ENCODE data around the gene KIF19. TPM values are rescaled to one million over a fixed set of nuclear protein-coding genes. Genes with fewer than 3 reads are reported as not detected.

The KIF19 gene
- total RNA-seq, 4 donors from 2014 or later = 77.4 to 211 (median 117) TPM

- H3K27me3 ChIP-seq = no peaks in the 10 kb centered on the region
- 62 to 69% methylated on average over 10 to 11 of the region's 11 CpGs for WGBS, 2 donors
- no peak overlapping the region for H3K4me3 ChIP-seq
- no peak for DNase-seq (ENCODE audit: low spot score in 2 of 2)
- H3K4me1 ChIP-seq = no peaks in the 10 kb centered on the region
- no peaks in the 10 kb centered on the region for H3K36me3 ChIP-seq
- TF ChIP-seq EP300 (IDR thresholded peaks at IDR 0.05) (no peak), CTCF (IDR thresholded peaks at IDR 0.05) (no peak), POLR2A (IDR thresholded peaks at IDR 0.05) (no peak)
- H3K27ac ChIP-seq = no peak overlapping the region
- H3K9me3 ChIP-seq = no peaks in the 10 kb centered on the region
Measured at GRCh38 chr17:74290340-74290739, 35.7 kb upstream of the KIF19 start.

GRCh38 chr17:74292495-74292894 is 33.5 kb upstream of the KIF19 start:
- WGBS, 2 donors = 91 to 97% methylated on average over 10 of the region's 10 CpGs
- peaks cover 0 to 14% (median 0%) of the 10 kb centered on the region in 4 donors for H3K4me1 ChIP-seq
- no peak for TF ChIP-seq POLR2A (IDR thresholded peaks at IDR 0.05)
- TF ChIP-seq CTCF (IDR thresholded peaks at IDR 0.05) = no peak
- TF ChIP-seq EP300 (IDR thresholded peaks at IDR 0.05) = no peak
- no peak overlapping the region for H3K27ac ChIP-seq
- no peaks in the 10 kb centered on the region for H3K36me3 ChIP-seq
- no peaks in the 10 kb centered on the region for H3K9me3 ChIP-seq
- H3K4me3 ChIP-seq = no peak overlapping the region
- no peak for DNase-seq (ENCODE audit: low spot score in 2 of 2)
- no peaks in the 10 kb centered on the region for H3K27me3 ChIP-seq

GRCh38 chr17:74295625-74296547 is 30.1 kb upstream of the KIF19 start:
- H3K4me1 ChIP-seq = peaks cover 0 to 14% (median 0%) of the 10 kb centered on the region in 4 donors
- TF ChIP-seq CTCF (IDR thresholded peaks at IDR 0.05) = no peak
- TF ChIP-seq EP300 (IDR thresholded peaks at IDR 0.05) = no peak
- no peak for TF ChIP-seq POLR2A (IDR thresholded peaks at IDR 0.05)
- peak overlapping the region in 1 of 4 donors; percentile 13 for H3K27ac ChIP-seq
- WGBS, 2 donors = 67 to 68% methylated on average over 10 of the region's 10 CpGs
- DNase-seq (ENCODE audit: low spot score in 2 of 2) = no peak
- no peaks in the 10 kb centered on the region for H3K36me3 ChIP-seq
- H3K9me3 ChIP-seq = no peaks in the 10 kb centered on the region
- H3K27me3 ChIP-seq = no peaks in the 10 kb centered on the region
- H3K4me3 ChIP-seq = no peak overlapping the region

- no peaks in the 10 kb centered on the region for H3K36me3 ChIP-seq
- no peak overlapping the region for H3K4me3 ChIP-seq
- WGBS, 2 donors = 4 to 5% methylated on average over 5 of the region's 5 CpGs
- peak; percentile 43 to 78 for DNase-seq (ENCODE audit: low spot score in 2 of 2)
- no peaks in the 10 kb centered on the region for H3K27me3 ChIP-seq
- peaks cover 0 to 14% (median 0%) of the 10 kb centered on the region in 4 donors for H3K4me1 ChIP-seq
- H3K27ac ChIP-seq = no peak overlapping the region
- H3K9me3 ChIP-seq = no peaks in the 10 kb centered on the region
- no peak for TF ChIP-seq POLR2A (IDR thresholded peaks at IDR 0.05)
- peak in 1 of 2 donors; percentile 35 for TF ChIP-seq EP300 (IDR thresholded peaks at IDR 0.05)
- peak; percentile 36 to 81 (median 73) for TF ChIP-seq CTCF (IDR thresholded peaks at IDR 0.05)
Measured at GRCh38 chr17:74296548-74296936, 29.5 kb upstream of the KIF19 start.

- no peak overlapping the region for H3K27ac ChIP-seq
- no peak for DNase-seq (ENCODE audit: low spot score in 2 of 2)
- H3K27me3 ChIP-seq = no peaks in the 10 kb centered on the region
- WGBS, 2 donors = 60 to 65% methylated on average over 4 of the region's 4 CpGs
- no peak overlapping the region for H3K4me3 ChIP-seq
- peaks cover 0 to 14% (median 0%) of the 10 kb centered on the region in 4 donors for H3K4me1 ChIP-seq
- H3K36me3 ChIP-seq = no peaks in the 10 kb centered on the region
- H3K9me3 ChIP-seq = no peaks in the 10 kb centered on the region
- TF ChIP-seq POLR2A (IDR thresholded peaks at IDR 0.05) (no peak), CTCF (IDR thresholded peaks at IDR 0.05) (no peak), EP300 (IDR thresholded peaks at IDR 0.05) (no peak)
Measured at GRCh38 chr17:74297941-74298340, 28.1 kb upstream of the KIF19 start.
